Stomach (tissue), 9 donors: ENCODE results near the gene GDI2. TPM values are rescaled to one million over a fixed set of nuclear protein-coding genes. Genes with fewer than 3 reads are reported as not detected.
"Not testable (repeated sequence)": the region's sequence is repeated elsewhere in the genome, so short reads cannot be mapped to it uniquely, and the experiment has no call there.

Experiments used
- DNase-seq, 2 donors: peaks; one replicate each; pipeline versions ENCODE4 v3.0.0 to v3.0.0-alpha.2; 2013 to 2019
- H3K27ac ChIP-seq, 5 donors: fragments of 200-600 bp in 4 of 5; sonication (generic) in 4 of 5; one replicate each; pipeline ENCODE4 v1.5.1; 2013 to 2019; ENCODE audit warnings: mild to moderate bottlenecking in 1 of 5, moderate library complexity in 1 of 5
- H3K27me3 ChIP-seq, 3 donors: fragments of 200-600 bp; sonication (generic); one replicate each; pipeline ENCODE4 v1.5.1; 2017 to 2019; ENCODE audit warnings: mixed run types in 1 of 3
- H3K36me3 ChIP-seq, 4 donors: fragments of 200-600 bp; sonication (generic); 1 replicate in 3 of 4; 2 replicates in 1 of 4; pipeline ENCODE4 v1.5.1; 2016 to 2019
- H3K4me1 ChIP-seq, 4 donors: fragments of 200-600 bp; sonication (generic); one replicate each; pipeline ENCODE4 v1.5.1; 2016 to 2019
- H3K4me3 ChIP-seq, 4 donors: fragments of 200-600 bp; sonication (generic) in 3 of 4; one replicate each; pipeline ENCODE4 v1.5.1; 2016 to 2019; ENCODE audit warnings: mild to moderate bottlenecking in 1 of 4
- H3K9me3 ChIP-seq, 4 donors: fragments of 200-600 bp; sonication (generic); one replicate each; pipeline ENCODE4 v1.5.1; 2016 to 2019
- CTCF ChIP-seq, 7 experiments: fragments of 450-650 bp in 4 of 7; fragments of 200-600 bp in 3 of 7; sonication (generic) in 3 of 7; IDR thresholded peaks; one replicate each; pipeline ENCODE4 v1.5.1; 2016 to 2019; ENCODE audit warnings: antibody characterized with exemption in 7 of 7, control low read depth in 2 of 7, mild to moderate bottlenecking in 1 of 7
- EP300 ChIP-seq: sonication (generic); formaldehyde crosslinking; IDR thresholded peaks from one replicate; pipeline ENCODE4 v1.6.1; 2017; ENCODE audit warnings: antibody characterized with exemption
- POLR2A ChIP-seq, 4 donors: fragments of 450-650 bp; IDR thresholded peaks; one replicate each; pipeline ENCODE4 v1.6.1; 2016; ENCODE audit warnings: antibody characterized with exemption in 4 of 4, control low read depth in 2 of 4, mild to moderate bottlenecking in 1 of 4, moderate library complexity in 1 of 4
- POLR2AphosphoS5 ChIP-seq, 3 donors: sonication (generic); formaldehyde crosslinking; IDR thresholded peaks; one replicate each; pipeline ENCODE4 v1.6.1; 2016; ENCODE audit warnings: antibody characterized with exemption in 3 of 3
- WGBS, 5 donors: extraction: QIAGEN DNeasy Blood & Tissue Kit in 3 of 5; methylation state at CpG; one replicate each; pipeline versions ENCODE4 v1.1.5 to v1.1.7; 2013 to 2018; 5-methylcytosine and 5-hydroxymethylcytosine counted together
- intact Hi-C: fragments of 100-400 bp; cut with DNase I; formaldehyde crosslinking; loops from one replicate; pipeline ENCODE4 v1.15.1; 2023; ENCODE audit warnings: low total_unique reads
- polyA plus RNA-seq, 3 donors: library from polyadenylated mRNA; stranded (reverse); fragments of 200-250 nt; gene quantifications; one replicate each; pipeline ENCODE4 v1.2.3, GENCODE V29; 2013
- total RNA-seq, 5 donors: library from RNA; depleted of rRNA; stranded (reverse); fragments of >200 nt; gene quantifications; one replicate each; pipeline versions ENCODE4 v1.1.0 to v1.2.3, GENCODE V29; 2014 to 2016
- donor health status: healthy with polysubstance abuse.
- donor health status: Bipolar disorder and iron deficiency.
- donor health status: healthy.

GDI2 gene
- total and polyA plus RNA-seq, 8 donors = 63.4 to 600 (median 157) TPM

GRCh38 chr10:5783300-5783699 is 29.9 kb downstream of the GDI2 start:
- TF ChIP-seq POLR2AphosphoS5 (IDR thresholded peaks at IDR 0.05) = no peak
- Histone ChIP-seq H3K27ac (no peak overlapping the region), H3K27me3 (no peaks in the 10 kb centered on the region), H3K9me3 (no peaks in the 10 kb centered on the region), H3K4me3 (no peak overlapping the region), H3K4me1 (peaks cover 0 to 20% (median 12%) of the 10 kb centered on the region in 4 donors), H3K36me3 (peaks cover 32 to 75% (median 66%) of the 10 kb centered on the region in 4 donors)
- WGBS, 5 donors = 93 to 100% (median 99%) methylated on average over 1 of the region's 1 CpG
- intact Hi-C loops = no loop called here
- no peak for DNase-seq

DNA sequence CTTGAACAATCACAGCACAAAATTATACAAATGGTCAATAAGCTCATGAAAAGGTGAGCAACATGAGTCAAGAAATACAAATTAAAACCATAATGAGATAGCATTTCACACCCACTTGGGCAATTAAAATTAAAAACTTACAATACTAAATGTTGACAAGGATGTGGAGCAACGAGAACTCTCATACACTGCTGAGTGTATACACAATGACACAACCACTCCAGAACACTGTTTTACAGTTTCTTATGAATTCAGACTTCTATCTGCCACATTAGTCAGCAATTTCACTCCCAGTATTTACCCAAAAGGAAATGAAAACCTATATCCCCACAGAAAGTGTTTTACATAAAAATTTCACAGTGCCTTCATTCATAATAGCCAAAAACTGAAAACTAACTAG is 31.1 kb downstream of the GDI2 start:
- H3K9me3 ChIP-seq = no peaks in the 10 kb centered on the region
- DNase-seq = no peak
- H3K4me3 ChIP-seq = no peak overlapping the region
- intact Hi-C loops = no loop called here
- 88 to 92% (median 90%) methylated on average over 1 of the region's 1 CpG for WGBS, 5 donors
- H3K36me3 ChIP-seq = peaks cover 32 to 68% (median 63%) of the 10 kb centered on the region in 4 donors
- no peak for TF ChIP-seq CTCF (IDR thresholded peaks at IDR 0.05)
- no peak for TF ChIP-seq POLR2A (IDR thresholded peaks at IDR 0.05)
- no peak for TF ChIP-seq POLR2AphosphoS5 (IDR thresholded peaks at IDR 0.05)
- TF ChIP-seq EP300 = no peak
- H3K27ac ChIP-seq = no peak overlapping the region
- no peaks in the 10 kb centered on the region for H3K27me3 ChIP-seq
- peaks cover 1 to 13% (median 5%) of the 10 kb centered on the region in 4 donors for H3K4me1 ChIP-seq

GRCh38 chr10:5779730-5780129 is 33.5 kb downstream of the GDI2 start:
- H3K4me3 ChIP-seq = no peak overlapping the region
- intact Hi-C loops = no loop called here
- TF ChIP-seq POLR2A (IDR thresholded peaks at IDR 0.05) (no peak), POLR2AphosphoS5 (IDR thresholded peaks at IDR 0.05) (no peak), EP300 (no peak), CTCF (IDR thresholded peaks at IDR 0.05) (no peak)
- H3K27ac ChIP-seq = no peak overlapping the region
- peaks cover 19 to 28% (median 23%) of the 10 kb centered on the region in 4 donors for H3K4me1 ChIP-seq
- H3K27me3 ChIP-seq = no peaks in the 10 kb centered on the region
- no peak for DNase-seq
- no peaks in the 10 kb centered on the region for H3K9me3 ChIP-seq
- peaks cover 23 to 61% (median 51%) of the 10 kb centered on the region in 4 donors for H3K36me3 ChIP-seq
- WGBS, 5 donors = 83 to 97% (median 87%) methylated on average over 3 of the region's 3 CpGs

DNA sequence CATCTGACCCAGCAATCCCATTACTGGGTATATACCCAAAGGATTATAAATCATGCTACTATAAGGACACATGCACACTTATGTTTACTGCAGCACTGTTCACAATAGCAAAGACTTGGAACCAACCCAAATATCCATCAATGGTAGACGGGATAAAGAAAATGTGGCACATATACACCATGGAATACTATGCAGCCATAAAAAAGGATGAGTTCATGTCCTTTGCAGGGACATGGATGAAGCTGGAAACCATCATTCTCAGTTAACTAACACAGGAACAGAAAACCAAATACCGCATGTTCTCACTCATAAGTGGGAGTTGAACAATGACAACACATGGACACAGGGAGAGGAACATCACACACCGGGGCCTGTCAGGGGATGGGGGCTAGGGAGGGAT is 35.5 kb downstream of the GDI2 start:
- intact Hi-C loops, H3K9me3 ChIP-seq, H3K4me3 ChIP-seq, H3K27me3 ChIP-seq, DNase-seq: not testable (repeated sequence)
- H3K36me3 ChIP-seq = peaks cover 3 to 56% (median 47%) of the 10 kb centered on the region in 4 donors
- peak overlapping the region in 1 of 5 donors; percentile 56 for H3K27ac ChIP-seq
- H3K4me1 ChIP-seq = peaks cover 19 to 32% (median 25%) of the 10 kb centered on the region in 4 donors
- WGBS, 5 donors = 88 to 93% (median 92%) methylated on average over 3 of the region's 3 CpGs

DNA sequence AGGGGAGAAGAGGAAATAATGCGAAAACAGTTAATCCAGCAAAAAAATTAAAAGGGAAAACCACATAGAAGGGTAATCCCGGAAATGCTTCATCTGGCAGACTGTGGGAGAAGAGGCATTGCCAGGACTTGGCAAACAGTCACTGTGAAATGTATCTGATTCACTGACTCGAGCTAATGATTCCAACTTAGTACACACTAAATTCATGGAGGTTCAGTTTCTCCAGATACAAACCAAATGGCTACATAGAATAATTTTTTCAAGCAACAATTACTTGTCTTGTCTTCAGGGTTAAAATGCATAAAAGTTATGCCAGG is 36.4 kb downstream of the GDI2 start:
- peak overlapping the region in 4 of 5 donors; percentile 31 to 67 (median 58) for H3K27ac ChIP-seq
- intact Hi-C loops = no loop called here
- H3K4me1 ChIP-seq = peaks cover 19 to 32% (median 25%) of the 10 kb centered on the region in 4 donors
- WGBS, 5 donors = 24 to 48% (median 44%) methylated on average over 3 of the region's 3 CpGs
- H3K9me3 ChIP-seq = no peaks in the 10 kb centered on the region
- peaks cover 9 to 56% (median 47%) of the 10 kb centered on the region in 4 donors for H3K36me3 ChIP-seq
- no peak overlapping the region for H3K4me3 ChIP-seq
- no peaks in the 10 kb centered on the region for H3K27me3 ChIP-seq
- TF ChIP-seq EP300 = no peak
- no peak for TF ChIP-seq POLR2A (IDR thresholded peaks at IDR 0.05)
- no peak for TF ChIP-seq CTCF (IDR thresholded peaks at IDR 0.05)
- TF ChIP-seq POLR2AphosphoS5 (IDR thresholded peaks at IDR 0.05) = no peak
- DNase-seq = no peak
